ENCODE results near the gene PPP2R2B.

PPP2R2B gene

DNA sequence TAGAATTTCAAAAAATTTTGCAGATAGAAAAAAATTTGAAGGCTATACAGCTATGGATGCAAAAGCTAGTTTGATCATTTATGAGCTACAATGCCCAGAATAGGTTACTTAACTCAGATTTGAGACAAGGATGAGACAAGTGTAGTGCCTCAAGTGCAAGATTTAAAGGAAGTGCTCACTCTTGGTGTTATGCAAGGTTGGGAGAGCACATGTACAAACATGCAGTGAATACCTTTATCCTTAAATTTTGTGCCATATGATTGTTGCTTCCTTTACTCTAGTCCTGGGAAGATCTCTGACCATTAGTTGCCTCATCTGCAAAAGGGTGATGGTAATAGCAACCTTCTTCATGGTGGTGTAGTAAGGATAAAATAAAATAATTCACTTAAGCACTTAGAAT, 31.7 kb upstream of the PPP2R2B start:
- Histone ChIP-seq H3K27ac (no peak overlapping the region), H3K4me3 (no peak overlapping the region)
- no peak for DNase-seq (ENCODE audit: low spot score)
- TF ChIP-seq CTCF (IDR thresholded peaks at IDR 0.05) = no peak

DNA sequence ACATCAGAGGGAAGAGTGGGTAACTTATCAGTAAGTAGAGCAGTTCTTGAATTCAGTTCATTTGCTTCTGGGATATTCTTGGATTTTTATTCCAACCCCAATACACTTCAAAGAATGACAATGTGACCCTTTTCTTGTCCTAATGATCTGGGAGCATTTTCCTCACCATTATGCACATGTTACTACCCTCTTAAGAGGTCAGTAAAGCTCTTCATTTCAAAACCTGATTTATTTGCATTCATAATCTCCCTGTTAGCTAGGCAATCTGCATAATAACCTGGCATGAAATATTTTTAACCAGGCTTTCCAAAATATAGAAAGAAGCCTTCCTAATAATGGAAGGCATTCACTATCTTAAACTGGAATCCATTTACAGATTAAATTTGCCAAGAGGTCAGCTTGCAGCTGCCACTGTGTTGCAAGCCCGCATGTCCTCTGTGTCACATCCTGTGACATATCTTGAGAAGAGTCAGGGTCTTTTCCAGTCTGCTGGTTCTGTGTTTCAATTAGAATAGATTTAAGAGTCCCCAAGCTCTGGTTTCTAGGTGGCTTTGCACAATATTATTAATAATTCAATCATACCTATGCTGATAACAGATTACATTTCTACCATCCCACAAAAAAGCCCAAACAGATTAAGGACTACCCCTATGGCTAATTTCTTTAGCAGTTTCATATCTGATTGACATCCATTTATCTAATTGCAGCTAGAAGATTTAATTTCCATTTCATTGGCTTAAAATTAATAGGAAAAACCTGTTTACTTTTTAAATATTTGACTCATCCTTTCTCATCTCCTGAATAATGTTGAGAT, 30.9 kb upstream of the PPP2R2B start:
- H3K4me3 ChIP-seq = no peak overlapping the region

DNA sequence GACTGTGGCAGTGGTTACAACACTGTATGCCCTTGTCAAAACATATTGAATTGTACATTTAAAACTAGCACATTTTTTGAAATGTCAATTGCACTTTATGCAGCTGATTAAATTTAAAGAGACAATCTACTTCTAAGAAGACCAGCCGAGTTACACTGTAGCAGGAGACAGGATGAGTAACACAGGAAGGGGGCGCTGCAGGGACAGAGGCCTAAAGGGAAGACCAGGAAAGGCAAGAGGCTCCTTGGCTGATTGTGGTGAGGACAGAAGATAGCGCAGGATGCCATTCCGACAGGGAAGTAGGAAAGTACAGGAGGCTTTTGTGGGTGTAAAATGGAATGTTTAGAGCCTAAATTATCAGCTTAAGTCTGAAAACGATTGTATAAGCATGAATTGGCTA, 28.2 kb upstream of the PPP2R2B start:
- DNase-seq (ENCODE audit: low spot score) = no peak
- Histone ChIP-seq H3K4me3 (no peak overlapping the region), H3K27ac (no peak overlapping the region)
- TF ChIP-seq CTCF (IDR thresholded peaks at IDR 0.05) = no peak

More for the DNA sequence above, 30.9 kb upstream of the PPP2R2B start:
- no peak for DNase-seq (ENCODE audit: low spot score)
- no peak overlapping the region for H3K27ac ChIP-seq
- TF ChIP-seq CTCF (IDR thresholded peaks at IDR 0.05) = no peak

DNA sequence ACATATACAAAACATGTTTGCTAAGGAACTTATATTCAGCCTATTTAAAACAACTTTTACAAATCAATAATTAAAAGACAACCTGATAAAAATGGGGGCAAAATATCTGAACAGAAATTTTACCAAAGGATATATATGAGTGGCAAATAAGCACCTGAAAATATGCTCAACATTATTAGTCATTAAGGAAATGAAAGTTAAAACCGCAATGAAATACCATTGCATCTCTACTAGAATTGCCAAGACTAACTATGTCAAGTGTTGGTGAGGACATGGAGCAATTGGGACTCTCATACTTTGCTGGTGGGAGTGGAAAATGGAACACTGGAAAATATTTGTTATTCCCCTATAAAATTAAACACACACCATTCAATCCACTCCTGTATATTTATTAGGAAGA, 26.3 kb upstream of the PPP2R2B start:
- DNase-seq (ENCODE audit: low spot score) = no peak
- H3K27ac ChIP-seq = no peak overlapping the region
- H3K4me3 ChIP-seq = no peak overlapping the region
- no peak for TF ChIP-seq CTCF (IDR thresholded peaks at IDR 0.05)

GRCh38 chr5:146903789-146904188, 25.2 kb upstream of the PPP2R2B start:
- H3K27ac ChIP-seq = no peak overlapping the region
- no peak for DNase-seq (ENCODE audit: low spot score)
- no peak overlapping the region for H3K4me3 ChIP-seq
- TF ChIP-seq CTCF (IDR thresholded peaks at IDR 0.05) = no peak

DNA sequence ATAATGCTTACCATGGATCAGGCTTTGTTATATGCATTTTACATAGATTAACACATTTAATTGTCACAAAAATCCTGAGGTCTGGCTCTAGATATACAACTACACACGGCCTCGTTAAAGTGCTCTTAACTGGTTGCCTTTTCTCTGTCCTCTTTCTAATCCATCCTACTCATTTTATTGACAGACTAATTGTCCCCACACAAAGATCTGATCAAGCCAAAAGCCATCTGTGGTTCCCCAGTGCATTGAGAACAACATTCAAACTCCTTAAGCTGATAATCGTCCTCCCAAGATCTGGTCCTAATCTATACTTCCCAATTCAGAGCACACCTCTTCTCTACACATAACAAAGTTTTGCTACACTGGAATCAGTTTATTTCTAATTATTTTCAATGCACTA, 23.9 kb upstream of the PPP2R2B start:
- H3K27ac ChIP-seq = no peak overlapping the region
- TF ChIP-seq CTCF (IDR thresholded peaks at IDR 0.05) = no peak
- no peak overlapping the region for H3K4me3 ChIP-seq
- no peak for DNase-seq (ENCODE audit: low spot score)

- no peak for TF ChIP-seq CTCF (IDR thresholded peaks at IDR 0.05)
- no peak overlapping the region for H3K4me3 ChIP-seq
- DNase-seq (ENCODE audit: low spot score) = no peak
- no peak overlapping the region for H3K27ac ChIP-seq
Observed at GRCh38 chr5:146897061-146897460, 18.5 kb upstream of the PPP2R2B start.
